T47D (cell line): Measurements from ENCODE around the gene FHIP1B.

Source experiments
- DNase-seq, 2 experiments: peaks; one replicate each; pipeline versions ENCODE4 v3.0.0 to v3.0.0-alpha.2; 2011 to 2012; ENCODE audit warnings: low read depth in 1 of 2, low spot score in 1 of 2
- JUND ChIP-seq: IDR thresholded peaks from 2 replicates; pipeline ENCODE4 v1.6.1; 2012; ENCODE audit warnings: low read depth
- in situ Hi-C: cut with HindIII; loops from 2 replicates; pipeline ENCODE4 v1.10.0; 2016; ENCODE audit warnings: low sequenced_read_pairs, low pct_unique_long_range_greater_than_20kb

FHIP1B gene

GRCh38 chr11:6232899-6233298, 1.5 kb downstream of the FHIP1B start:
- no peak for TF ChIP-seq JUND
- in situ Hi-C loops: no loop called here
- DNase-seq: no peak

DNA sequence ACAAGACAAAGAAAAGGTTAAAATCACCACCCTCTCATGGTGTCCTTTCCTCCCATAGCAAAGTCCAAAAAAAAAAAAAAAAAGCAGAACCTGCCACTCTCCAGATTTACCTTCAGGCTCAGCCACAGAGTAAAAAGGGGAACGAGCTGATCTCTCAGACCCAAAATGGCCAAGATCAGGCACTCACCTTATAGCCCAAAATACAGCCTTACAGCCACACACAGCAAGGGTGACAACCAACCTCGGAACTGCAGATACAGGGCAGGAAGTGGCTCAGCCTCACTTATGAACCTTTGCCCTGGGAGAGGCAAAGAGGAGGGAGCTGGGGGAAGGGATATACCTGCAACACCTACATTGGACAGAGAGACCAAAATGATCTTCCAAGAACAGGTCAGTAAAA, 4.5 kb downstream of the FHIP1B start:
- DNase-seq: no peak
- TF ChIP-seq JUND: no peak
- in situ Hi-C loops: no loop called here

DNA sequence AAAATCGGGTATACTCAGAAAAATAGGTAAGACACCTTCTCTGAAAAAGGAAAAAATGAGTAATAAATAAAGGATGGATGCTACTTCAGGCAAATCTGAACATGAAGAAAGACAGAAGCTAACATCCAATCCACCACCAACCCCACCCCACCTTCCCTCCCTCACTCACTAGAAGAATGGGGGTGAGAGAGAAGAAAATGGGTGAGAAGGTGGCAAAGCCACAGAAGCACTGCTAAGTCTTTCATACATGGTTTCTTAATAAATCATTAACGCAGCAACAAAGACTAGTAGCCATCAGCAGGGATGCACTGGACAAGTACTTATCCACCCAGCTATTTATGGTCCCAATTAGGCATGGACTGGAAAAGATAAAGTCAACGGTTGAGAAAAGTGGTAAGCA, 5.9 kb downstream of the FHIP1B start:
- no peak for DNase-seq
- TF ChIP-seq JUND: no peak
- in situ Hi-C loops: no loop called here

- in situ Hi-C loops: no loop called here
- no peak for TF ChIP-seq JUND
- DNase-seq: no peak
Observed at GRCh38 chr11:6225896-6226295, 8.5 kb downstream of the FHIP1B start.

- no peak for DNase-seq
- in situ Hi-C loops: no loop called here
Observed at GRCh38 chr11:6225024-6225423, 9.4 kb downstream of the FHIP1B start.

GRCh38 chr11:6224421-6224820, 10.0 kb downstream of the FHIP1B start:
- in situ Hi-C loops: no loop called here
- no peak for DNase-seq
- no peak for TF ChIP-seq JUND

More at GRCh38 chr11:6225024-6225423, 9.4 kb downstream of the FHIP1B start:
- no peak for TF ChIP-seq JUND

- in situ Hi-C loops: no loop called here
- DNase-seq: no peak
Observed at GRCh38 chr11:6223854-6224253, 10.6 kb downstream of the FHIP1B start.

DNA sequence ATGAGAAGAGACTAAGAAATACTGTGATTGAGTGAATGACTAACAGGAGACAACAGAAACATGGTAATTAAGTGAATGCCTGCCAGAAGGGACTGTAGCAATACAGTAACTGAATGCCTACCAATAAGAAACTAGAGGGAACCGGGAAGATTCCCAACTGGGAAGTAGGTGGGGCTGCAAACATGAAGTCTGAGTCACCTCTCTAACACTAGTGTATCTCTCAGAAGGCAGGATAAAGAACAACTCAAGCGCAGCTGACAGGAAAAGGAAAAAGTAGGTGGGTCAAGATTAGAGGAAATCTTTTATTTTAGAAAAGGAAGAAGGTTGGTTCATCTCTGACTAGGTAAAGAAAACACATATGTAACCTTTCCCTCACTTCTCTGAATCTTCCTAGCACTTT, 15.1 kb downstream of the FHIP1B start:
- in situ Hi-C loops: no loop called here
- no peak for TF ChIP-seq JUND
- DNase-seq: no peak

More at GRCh38 chr11:6223854-6224253, 10.6 kb downstream of the FHIP1B start:
- no peak for TF ChIP-seq JUND

GRCh38 chr11:6217722-6218121, 16.7 kb downstream of the FHIP1B start:
- DNase-seq: no peak
- in situ Hi-C loops: no loop called here
- TF ChIP-seq JUND: no peak

DNA sequence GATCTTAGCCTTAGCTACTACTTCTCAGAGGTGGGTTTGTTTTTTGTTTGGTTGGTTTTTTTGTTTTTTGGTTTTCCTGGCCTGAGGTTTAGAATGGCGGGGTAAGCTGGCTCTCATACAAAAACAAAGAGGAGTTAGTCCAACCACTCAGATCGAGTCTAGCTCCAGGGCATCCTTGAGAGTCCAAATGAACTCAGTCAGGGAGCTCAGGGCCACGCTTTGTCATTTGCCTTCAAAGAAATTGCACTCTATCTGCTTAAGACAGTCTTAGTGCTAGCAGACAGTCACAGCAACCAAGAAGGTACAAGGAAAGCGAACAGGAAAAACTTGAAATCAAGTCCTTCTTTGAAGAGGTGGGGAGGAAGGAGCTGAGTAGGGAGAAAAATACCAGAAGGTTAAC, 17.9 kb downstream of the FHIP1B start:
- DNase-seq: peak in 1 of 2 experiments; percentile 2
- no peak for TF ChIP-seq JUND
- in situ Hi-C loops: no loop called here

GRCh38 chr11:6214530-6214929, 19.9 kb downstream of the FHIP1B start:
- no peak for DNase-seq
- in situ Hi-C loops: no loop called here
- no peak for TF ChIP-seq JUND

DNA sequence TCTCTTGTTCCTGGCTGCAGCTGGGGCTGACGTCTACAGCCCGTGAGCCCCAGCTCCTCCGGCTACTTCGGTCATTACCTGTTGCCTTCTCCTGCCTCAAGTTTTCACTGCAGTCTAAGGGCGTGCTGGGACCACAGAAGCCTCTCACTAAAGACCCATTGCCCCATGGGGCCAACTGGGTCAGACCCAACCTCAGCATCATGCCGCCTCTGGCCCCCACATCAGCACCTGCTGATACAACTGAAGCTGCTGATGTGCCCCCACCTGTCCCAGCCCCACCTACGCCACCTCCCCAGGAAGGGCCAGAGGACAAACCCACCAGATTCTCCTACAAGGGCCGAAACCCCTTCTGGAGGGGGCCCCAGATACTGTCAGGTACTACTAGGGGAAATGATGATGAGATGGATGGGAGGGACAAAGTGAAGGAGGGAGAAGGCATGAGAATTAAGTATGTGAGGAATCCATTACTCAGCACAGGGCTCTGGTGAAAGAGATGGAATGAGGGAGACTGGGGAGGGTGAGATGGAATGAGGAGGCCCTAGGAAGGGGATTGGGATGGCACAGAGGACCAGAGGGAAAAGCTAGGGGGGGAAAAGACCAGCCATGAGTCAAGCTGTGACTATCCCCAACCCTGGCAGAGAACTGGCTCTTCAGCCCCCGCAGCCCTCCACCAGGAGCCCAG, 24.0 kb downstream of the FHIP1B start:
- no peak for TF ChIP-seq JUND
- in situ Hi-C loops: no loop called here
- DNase-seq: no peak

GRCh38 chr11:6209801-6210200, 24.6 kb downstream of the FHIP1B start:
- in situ Hi-C loops: no loop called here
- DNase-seq: no peak
- no peak for TF ChIP-seq JUND
